ENCODE results near the gene ALOX12.

The ALOX12 gene

GRCh38 chr17:7014261-7014994 is 18.6 kb downstream of the ALOX12 start:
- H3K27ac ChIP-seq (ENCODE audit: insufficient read depth, low read depth, low read length, poor library complexity, severe bottlenecking): peak overlapping the region; percentile 66
- H3K36me3 ChIP-seq (ENCODE audit: control insufficient read depth, insufficient read depth, low read length): no peaks in the 10 kb centered on the region
- no peaks in the 10 kb centered on the region for H3K9me3 ChIP-seq (ENCODE audit: control insufficient read depth, low read length)
- 2% methylated on average over 75 of the region's 75 CpGs for WGBS, 2 experiments
- peak overlapping the region; percentile 77 for H3K4me3 ChIP-seq (ENCODE audit: insufficient read depth, low read depth, low read length)
- no peaks in the 10 kb centered on the region for H3K27me3 ChIP-seq (ENCODE audit: control insufficient read depth, insufficient read depth, low read length, poor library complexity, severe bottlenecking)
- peaks cover 22% of the 10 kb centered on the region for H3K4me1 ChIP-seq (ENCODE audit: control insufficient read depth, insufficient read depth, low read length)

GRCh38 chr17:7014995-7015958 is 19.4 kb downstream of the ALOX12 start:
- peaks cover 22% of the 10 kb centered on the region for H3K4me1 ChIP-seq (ENCODE audit: control insufficient read depth, insufficient read depth, low read length)
- H3K4me3 ChIP-seq (ENCODE audit: insufficient read depth, low read depth, low read length): peak overlapping the region; percentile 77
- H3K27ac ChIP-seq (ENCODE audit: insufficient read depth, low read depth, low read length, poor library complexity, severe bottlenecking): peak overlapping the region; percentile 66
- H3K36me3 ChIP-seq (ENCODE audit: control insufficient read depth, insufficient read depth, low read length): no peaks in the 10 kb centered on the region
- H3K27me3 ChIP-seq (ENCODE audit: control insufficient read depth, insufficient read depth, low read length, poor library complexity, severe bottlenecking): peaks cover 1% of the 10 kb centered on the region
- WGBS, 2 experiments: 30 to 31% methylated on average over 55 to 56 of the region's 56 CpGs
- H3K9me3 ChIP-seq (ENCODE audit: control insufficient read depth, low read length): no peaks in the 10 kb centered on the region

GRCh38 chr17:7016418-7016817 is 20.6 kb downstream of the ALOX12 start:
- Histone ChIP-seq H3K4me1 (ENCODE audit: control insufficient read depth, insufficient read depth, low read length) (peaks cover 15% of the 10 kb centered on the region), H3K4me3 (ENCODE audit: insufficient read depth, low read depth, low read length) (no peak overlapping the region), H3K36me3 (ENCODE audit: control insufficient read depth, insufficient read depth, low read length) (no peaks in the 10 kb centered on the region), H3K27ac (ENCODE audit: insufficient read depth, low read depth, low read length, poor library complexity, severe bottlenecking) (no peak overlapping the region), H3K27me3 (ENCODE audit: control insufficient read depth, insufficient read depth, low read length, poor library complexity, severe bottlenecking) (peaks cover 13% of the 10 kb centered on the region), H3K9me3 (ENCODE audit: control insufficient read depth, low read length) (no peaks in the 10 kb centered on the region)
- 90 to 94% methylated on average over 3 of the region's 3 CpGs for WGBS, 2 experiments

GRCh38 chr17:7016886-7017826 is 21.3 kb downstream of the ALOX12 start:
- 92 to 93% methylated on average over 20 of the region's 20 CpGs for WGBS, 2 experiments
- Histone ChIP-seq H3K36me3 (ENCODE audit: control insufficient read depth, insufficient read depth, low read length) (no peaks in the 10 kb centered on the region), H3K4me1 (ENCODE audit: control insufficient read depth, insufficient read depth, low read length) (peaks cover 15% of the 10 kb centered on the region), H3K4me3 (ENCODE audit: insufficient read depth, low read depth, low read length) (no peak overlapping the region), H3K9me3 (ENCODE audit: control insufficient read depth, low read length) (no peaks in the 10 kb centered on the region), H3K27ac (ENCODE audit: insufficient read depth, low read depth, low read length, poor library complexity, severe bottlenecking) (no peak overlapping the region), H3K27me3 (ENCODE audit: control insufficient read depth, insufficient read depth, low read length, poor library complexity, severe bottlenecking) (peaks cover 20% of the 10 kb centered on the region)

GRCh38 chr17:7017827-7018200 is 22.0 kb downstream of the ALOX12 start:
- WGBS, 2 experiments: 93 to 95% methylated on average over 12 of the region's 12 CpGs
- H3K9me3 ChIP-seq (ENCODE audit: control insufficient read depth, low read length): no peaks in the 10 kb centered on the region
- no peaks in the 10 kb centered on the region for H3K36me3 ChIP-seq (ENCODE audit: control insufficient read depth, insufficient read depth, low read length)
- H3K4me1 ChIP-seq (ENCODE audit: control insufficient read depth, insufficient read depth, low read length): peaks cover 15% of the 10 kb centered on the region
- H3K4me3 ChIP-seq (ENCODE audit: insufficient read depth, low read depth, low read length): no peak overlapping the region
- H3K27ac ChIP-seq (ENCODE audit: insufficient read depth, low read depth, low read length, poor library complexity, severe bottlenecking): no peak overlapping the region
- peaks cover 27% of the 10 kb centered on the region for H3K27me3 ChIP-seq (ENCODE audit: control insufficient read depth, insufficient read depth, low read length, poor library complexity, severe bottlenecking)

- Histone ChIP-seq H3K4me3 (ENCODE audit: insufficient read depth, low read depth, low read length) (no peak overlapping the region), H3K9me3 (ENCODE audit: control insufficient read depth, low read length) (no peaks in the 10 kb centered on the region), H3K4me1 (ENCODE audit: control insufficient read depth, insufficient read depth, low read length) (peaks cover 11% of the 10 kb centered on the region), H3K27ac (ENCODE audit: insufficient read depth, low read depth, low read length, poor library complexity, severe bottlenecking) (no peak overlapping the region), H3K36me3 (ENCODE audit: control insufficient read depth, insufficient read depth, low read length) (no peaks in the 10 kb centered on the region), H3K27me3 (ENCODE audit: control insufficient read depth, insufficient read depth, low read length, poor library complexity, severe bottlenecking) (peaks cover 33% of the 10 kb centered on the region)
- WGBS, 2 experiments: 86 to 89% methylated on average over 10 of the region's 10 CpGs
Observed at GRCh38 chr17:7018331-7018964, 22.6 kb downstream of the ALOX12 start.

- 62 to 70% methylated on average over 10 of the region's 10 CpGs for WGBS, 2 experiments
- peaks cover 42% of the 10 kb centered on the region for H3K27me3 ChIP-seq (ENCODE audit: control insufficient read depth, insufficient read depth, low read length, poor library complexity, severe bottlenecking)
- H3K4me1 ChIP-seq (ENCODE audit: control insufficient read depth, insufficient read depth, low read length): peaks cover 6% of the 10 kb centered on the region
- H3K4me3 ChIP-seq (ENCODE audit: insufficient read depth, low read depth, low read length): no peak overlapping the region
- H3K9me3 ChIP-seq (ENCODE audit: control insufficient read depth, low read length): no peaks in the 10 kb centered on the region
- no peaks in the 10 kb centered on the region for H3K36me3 ChIP-seq (ENCODE audit: control insufficient read depth, insufficient read depth, low read length)
- H3K27ac ChIP-seq (ENCODE audit: insufficient read depth, low read depth, low read length, poor library complexity, severe bottlenecking): no peak overlapping the region
Observed at GRCh38 chr17:7019367-7019766, 23.5 kb downstream of the ALOX12 start.

GRCh38 chr17:7019839-7020519 is 24.1 kb downstream of the ALOX12 start:
- no peak overlapping the region for H3K4me3 ChIP-seq (ENCODE audit: insufficient read depth, low read depth, low read length)
- H3K4me1 ChIP-seq (ENCODE audit: control insufficient read depth, insufficient read depth, low read length): peaks cover 6% of the 10 kb centered on the region
- H3K27ac ChIP-seq (ENCODE audit: insufficient read depth, low read depth, low read length, poor library complexity, severe bottlenecking): no peak overlapping the region
- no peaks in the 10 kb centered on the region for H3K9me3 ChIP-seq (ENCODE audit: control insufficient read depth, low read length)
- WGBS, 2 experiments: 26 to 28% methylated on average over 12 of the region's 16 CpGs
- peaks cover 47% of the 10 kb centered on the region for H3K27me3 ChIP-seq (ENCODE audit: control insufficient read depth, insufficient read depth, low read length, poor library complexity, severe bottlenecking)
- no peaks in the 10 kb centered on the region for H3K36me3 ChIP-seq (ENCODE audit: control insufficient read depth, insufficient read depth, low read length)

All from ectodermal cell (in vitro differentiated cells).